H1 (cell line): ENCODE results near the gene MEIS2. TPM values are rescaled to one million over a fixed set of nuclear protein-coding genes. Genes with fewer than 3 reads are reported as not detected.

Experiments
- CTCF ChIA-PET: fragments of 300-600 bp; sonication (Branson Sonifier 250); formaldehyde crosslinking; loops from one replicate; lab custom pipeline; 2021; ENCODE audit not compliant: partially characterized antibody; lab: Charles Lee
- POLR2A ChIA-PET: fragments of 300-600 bp; sonication (Branson Sonifier 250); formaldehyde crosslinking; loops from one replicate; lab custom pipeline; 2021; ENCODE audit warnings: inconsistent platforms; ENCODE audit not compliant: partially characterized antibody; lab: Charles Lee
- DNase-seq, 2 experiments: peaks; one replicate each; pipeline versions ENCODE4 v3.0.0 to v3.0.0-alpha.2; 2010 to 2022; ENCODE audit warnings: low spot score in 2 of 2, low read depth in 1 of 2, mixed read lengths in 1 of 2
- FAIRE-seq: peaks from 2 replicates; lab custom pipeline; 2011; peaks lifted over from hg19 to GRCh38; lab: Jason Lieb, UNC
- H2AFZ ChIP-seq: 2 replicates; pipeline ENCODE4 v1.8.1; 2012; ENCODE audit warnings: low read length, inconsistent platforms
- H2AK5ac ChIP-seq: 2 replicates; pipeline ENCODE4 v1.6.1; 2013; ENCODE audit warnings: low read depth, low read length
- H2BK120ac ChIP-seq: replicated peaks from 2 replicates; pipeline ENCODE3; 2013; ENCODE audit warnings: low read depth, low read length, inconsistent platforms
- H2BK12ac ChIP-seq: 2 replicates; pipeline ENCODE4 v1.6.1; 2013; ENCODE audit warnings: low read depth, low read length
- H2BK15ac ChIP-seq: 2 replicates; pipeline ENCODE4 v1.6.1; 2013; ENCODE audit warnings: low read length
- H2BK20ac ChIP-seq: 2 replicates; pipeline ENCODE4 v1.6.1; 2013; ENCODE audit warnings: low read length
- H2BK5ac ChIP-seq: 2 replicates; pipeline ENCODE4 v1.6.1; 2013; ENCODE audit warnings: low read depth, low read length
- H3K14ac ChIP-seq: 2 replicates; pipeline ENCODE4 v1.6.1; 2013; ENCODE audit warnings: inconsistent platforms; ENCODE audit not compliant: insufficient read length
- H3K18ac ChIP-seq: 2 replicates; pipeline ENCODE4 v1.6.1; 2013; ENCODE audit warnings: low read length; ENCODE audit errors: extremely low read depth
- H3K23ac ChIP-seq: 2 replicates; pipeline ENCODE4 v1.6.1; 2013; ENCODE audit warnings: inconsistent platforms; ENCODE audit not compliant: insufficient read length
- H3K23me2 ChIP-seq: 2 replicates; pipeline ENCODE4 v1.6.1; 2013; ENCODE audit warnings: low read depth, low read length
- H3K27ac ChIP-seq: 2 replicates; pipeline ENCODE4 v1.6.1; 2011; ENCODE audit warnings: low read depth, low read length, inconsistent platforms
- H3K27me3 ChIP-seq, 4 experiments: replicated peaks in 1 of 4; 1 replicate in 1 of 4; 2 replicates in 3 of 4; pipeline versions ENCODE4 v1.6.1 to v1.8.1; 2011 to 2013; ENCODE audit warnings: low read length in 3 of 4, mild to moderate bottlenecking in 3 of 4, inconsistent platforms in 2 of 4, mixed read lengths in 2 of 4, moderate library complexity in 1 of 4; ENCODE audit not compliant: control insufficient read depth in 3 of 4, insufficient read depth in 3 of 4; ENCODE audit errors: extremely low read depth in 1 of 4
- H3K36me3 ChIP-seq, 4 experiments: 2 replicates each; pipeline versions ENCODE4 v1.6.1 to v1.8.1; 2011 to 2013; ENCODE audit warnings: mild to moderate bottlenecking in 4 of 4, low read length in 3 of 4, moderate library complexity in 2 of 4, control low read depth in 1 of 4, inconsistent platforms in 1 of 4; ENCODE audit not compliant: insufficient read depth in 4 of 4, control insufficient read depth in 2 of 4
- H3K4ac ChIP-seq: replicated peaks from 2 replicates; pipeline ENCODE3; 2013; ENCODE audit warnings: low read length, low read depth, mixed read lengths, inconsistent platforms; ENCODE audit not compliant: insufficient read length
- H3K4me1 ChIP-seq, 4 experiments: replicated peaks in 1 of 4; 1 replicate in 1 of 4; 2 replicates in 3 of 4; pipeline versions ENCODE4 v1.6.1 to v1.8.1; 2011 to 2013; ENCODE audit warnings: low read length in 3 of 4, inconsistent platforms in 2 of 4, mixed read lengths in 1 of 4; ENCODE audit not compliant: insufficient read depth in 4 of 4, control insufficient read depth in 3 of 4
- H3K4me2 ChIP-seq, 2 experiments: 2 replicates each; pipeline versions ENCODE4 v1.6.1 to v1.8.1; 2011 to 2013; ENCODE audit warnings: low read depth in 2 of 2, low read length in 2 of 2, control low read depth in 1 of 2, inconsistent platforms in 1 of 2, mild to moderate bottlenecking in 1 of 2; ENCODE audit not compliant: insufficient read depth in 1 of 2
- H3K4me3 ChIP-seq, 4 experiments: fragments of 200-600, 300-600 bp in 1 of 4; sonication (generic), shearing (Covaris generic), sonication (Bioruptor Twin) in 1 of 4; 2 replicates each; pipeline versions ENCODE4 v1.5.1 to v1.8.1; 2011 to 2016; ENCODE audit warnings: low read length in 4 of 4, low read depth in 3 of 4, control low read depth in 2 of 4, inconsistent platforms in 2 of 4, mild to moderate bottlenecking in 2 of 4, mixed read lengths in 1 of 4, moderate library complexity in 1 of 4; ENCODE audit not compliant: insufficient read depth in 2 of 4; ENCODE audit errors: extremely low read depth in 1 of 4
- H3K56ac ChIP-seq: replicated peaks from 2 replicates; pipeline ENCODE3; 2013; ENCODE audit warnings: low read depth, mild to moderate bottlenecking, mixed read lengths, low read length, inconsistent platforms; ENCODE audit not compliant: insufficient read length
- H3K79me1 ChIP-seq: 2 replicates; pipeline ENCODE4 v1.6.1; 2013; ENCODE audit warnings: low read depth, low read length, control low read depth
- H3K79me2 ChIP-seq, 2 experiments: 2 replicates each; pipeline versions ENCODE4 v1.6.1 to v1.8.1; 2012 to 2013; ENCODE audit warnings: low read length in 2 of 2, mild to moderate bottlenecking in 2 of 2, inconsistent platforms in 1 of 2; ENCODE audit not compliant: insufficient read depth in 2 of 2, control insufficient read depth in 1 of 2
- H3K9ac ChIP-seq, 4 experiments: replicated peaks in 1 of 4; 1 replicate in 1 of 4; 2 replicates in 3 of 4; pipeline versions ENCODE4 v1.6.1 to v1.8.1; 2011 to 2013; ENCODE audit warnings: low read depth in 3 of 4, low read length in 3 of 4, control low read depth in 2 of 4, mild to moderate bottlenecking in 2 of 4, moderate library complexity in 2 of 4, inconsistent platforms in 1 of 4; ENCODE audit errors: extremely low read depth in 1 of 4
- H3K9me3 ChIP-seq, 2 experiments: 2 replicates each; pipeline versions ENCODE4 v1.6.1 to v1.8.1; 2012 to 2013; ENCODE audit warnings: mild to moderate bottlenecking in 2 of 2, moderate library complexity in 2 of 2, control low read depth in 1 of 2, inconsistent platforms in 1 of 2, low read depth in 1 of 2, low read length in 1 of 2, mixed read lengths in 1 of 2; ENCODE audit not compliant: insufficient read depth in 2 of 2
- H4K20me1 ChIP-seq, 2 experiments: replicated peaks in 1 of 2; 2 replicates each; pipeline versions ENCODE3 to v1.8.1; 2011 to 2013; ENCODE audit warnings: inconsistent platforms in 2 of 2, low read length in 2 of 2, mild to moderate bottlenecking in 1 of 2; ENCODE audit not compliant: insufficient read depth in 2 of 2, control insufficient read depth in 1 of 2
- H4K5ac ChIP-seq: 2 replicates; pipeline ENCODE4 v1.6.1; 2013; ENCODE audit warnings: low read length, low read depth, mixed read lengths, inconsistent platforms; ENCODE audit not compliant: insufficient read length
- H4K8ac ChIP-seq: 2 replicates; pipeline ENCODE4 v1.8.0; 2013; ENCODE audit warnings: mild to moderate bottlenecking, moderate library complexity, low read length, inconsistent platforms; ENCODE audit not compliant: insufficient read depth; ENCODE audit errors: extremely low read depth
- H4K91ac ChIP-seq: replicated peaks from 2 replicates; pipeline ENCODE3; 2013; ENCODE audit warnings: low read length, mixed read lengths, inconsistent platforms; ENCODE audit not compliant: insufficient read length
- BCL11A ChIP-seq, 2 experiments: IDR thresholded peaks; one replicate each; pipeline ENCODE4 v1.6.1; 2011; ENCODE audit warnings: low read depth in 2 of 2, low read length in 2 of 2, mild to moderate bottlenecking in 2 of 2
- EZH2 ChIP-seq: fragments of 200-600 bp; sonication (generic); IDR thresholded peaks from 2 replicates; pipeline ENCODE4 v1.7.1; 2012; ENCODE audit warnings: low read depth, mild to moderate bottlenecking, moderate library complexity, low read length, inconsistent platforms; ENCODE audit not compliant: severe bottlenecking
- HDAC6 ChIP-seq: IDR thresholded peaks from one replicate; pipeline ENCODE4 v1.7.1; 2012; ENCODE audit warnings: low read depth, mild to moderate bottlenecking, inconsistent platforms, low read length, moderate library complexity
- KDM1A ChIP-seq: fragments of 200-600, 300-600 bp; sonication (generic); IDR thresholded peaks from 2 replicates; pipeline ENCODE4 v1.7.1; 2016; ENCODE audit warnings: mild to moderate bottlenecking, low read length, borderline replicate concordance
- NANOG ChIP-seq: IDR thresholded peaks from 2 replicates; pipeline ENCODE4 v1.6.1; 2011; ENCODE audit warnings: low read length, low read depth, mild to moderate bottlenecking, inconsistent platforms; ENCODE audit not compliant: insufficient read depth, poor library complexity, severe bottlenecking
- NRF1 ChIP-seq: IDR thresholded peaks from 2 replicates; pipeline ENCODE4 v1.6.1; 2011; ENCODE audit warnings: mild to moderate bottlenecking, low read depth, low read length, improper control_type of control experiment
- POLR2AphosphoS5 ChIP-seq: IDR thresholded peaks from 2 replicates; pipeline ENCODE4 v1.6.1; 2011; ENCODE audit warnings: low read depth, low read length
- RNF2 ChIP-seq: fragments of 200-900, 300-1000 bp; sonication (generic); IDR thresholded peaks from 2 replicates; pipeline ENCODE4 v1.7.1; 2016; ENCODE audit warnings: borderline replicate concordance, low read depth, mild to moderate bottlenecking, antibody characterized with exemption, low read length; ENCODE audit not compliant: poor library complexity, severe bottlenecking; ENCODE audit errors: missing control alignments
- SIRT6 ChIP-seq: IDR thresholded peaks from one replicate; pipeline ENCODE4 v1.7.1; 2012; ENCODE audit warnings: low read length, inconsistent platforms
- SP2 ChIP-seq: IDR thresholded peaks from 2 replicates; pipeline ENCODE4 v1.6.1; 2012; ENCODE audit warnings: mild to moderate bottlenecking, low read length, inconsistent platforms
- SP4 ChIP-seq: IDR thresholded peaks from 2 replicates; pipeline ENCODE4 v1.6.1; 2012; ENCODE audit warnings: low read length, inconsistent platforms
- WGBS, 2 experiments: shearing (Covaris generic) in 1 of 2; methylation state at CpG; one replicate each; pipeline versions ENCODE4 v1.1.6 to v1.1.7; 2013 to 2015; ENCODE audit warnings: low lambda C conversion rate in 2 of 2, mixed read lengths in 2 of 2, inconsistent platforms in 1 of 2, low coverage in 1 of 2, missing lambda C conversion rate in 1 of 2; ENCODE audit not compliant: insufficient replicate concordance in 2 of 2, insufficient coverage in 1 of 2, insufficient read length in 1 of 2; ENCODE audit errors: extremely low coverage in 1 of 2, missing lambda C conversion rate in 1 of 2; 5-methylcytosine and 5-hydroxymethylcytosine counted together
- polyA plus RNA-seq, 7 experiments: library from polyadenylated mRNA; depleted of rRNA in 3 of 7; stranded (reverse) in 5 of 7; unstranded in 2 of 7; fragments of >200 nt in 5 of 7; fragments of 200-250 nt in 2 of 7; gene quantifications; 1 replicate in 5 of 7; 2 replicates in 1 of 7; 4 replicates in 1 of 7; pipeline versions ENCODE4 v1.2.1 to v1.2.3, GENCODE V29; 2011 to 2013; ENCODE audit warnings: missing spikeins in 2 of 7, mixed read lengths in 2 of 7
- total RNA-seq: library from RNA; stranded (reverse); fragmentation: NEBNext Ultra II Directional; extraction: Animal tissue kit (Norgen Biotek cat#: 25700); gene quantifications from 2 replicates; pipeline ENCODE4 v1.2.1, GENCODE V29; 2021
- TF ChIP-seq, protein P1 (sequence below), 3 experiments: IDR thresholded peaks; 1 replicate in 2 of 3; 2 replicates in 1 of 3; pipeline versions ENCODE4 v1.5.1 to v1.6.1; 2011; ENCODE audit warnings: low read length in 3 of 3, mild to moderate bottlenecking in 3 of 3, inconsistent platforms in 2 of 3, low read depth in 1 of 3, moderate library complexity in 1 of 3; ENCODE audit not compliant: insufficient read depth in 1 of 3; ENCODE audit errors: control extremely low read depth in 1 of 3

MEIS2 gene
- total and polyA plus RNA-seq, 2 of the 8 experiments (the other 6 are each of a cell fraction or from before 2014, with no cell fraction given): 0.22 to 1.2 TPM

- no peaks in the 10 kb centered on the region for H3K36me3 ChIP-seq
- no peaks in the 10 kb centered on the region; a peak in 1 of 7 replicates for H3K4me1 ChIP-seq
- H3K27ac ChIP-seq: no peak overlapping the region
- H3K23me2 ChIP-seq: no peaks in the 10 kb centered on the region
- no peak overlapping the region for H3K56ac ChIP-seq
- ChIA-PET POLR2A (no interaction called here), CTCF (no interaction called here)
- H4K8ac ChIP-seq: no peak overlapping the region
- no peak overlapping the region for H3K14ac ChIP-seq
- H3K4me2 ChIP-seq: no peak overlapping the region
- no peaks in the 10 kb centered on the region for H3K79me2 ChIP-seq
- H2AFZ ChIP-seq: no peak overlapping the region
- no peak overlapping the region for H4K5ac ChIP-seq
- 95% methylated on average over 4 of the region's 4 CpGs; no CpG with 5 or more reads in 1 of the 2 experiments for WGBS, 2 experiments
- H3K18ac ChIP-seq: no peak overlapping the region
- no peak overlapping the region for H3K4ac ChIP-seq
- no peak overlapping the region for H3K4me3 ChIP-seq
- H2BK15ac ChIP-seq: no peak overlapping the region
- H2AK5ac ChIP-seq: no peak overlapping the region
- FAIRE-seq (peak; percentile 7), DNase-seq (no peak)
- no peak overlapping the region for H2BK5ac ChIP-seq
- no peaks in the 10 kb centered on the region for H3K79me1 ChIP-seq
- no peak overlapping the region for H2BK20ac ChIP-seq
- H3K27me3 ChIP-seq: peaks cover 0 to 3% (median 0%) of the 10 kb centered on the region in 4 experiments; a peak in 1 of 7 replicates
- H4K91ac ChIP-seq: no peak overlapping the region
- H3K23ac ChIP-seq: no peak overlapping the region
- H3K9me3 ChIP-seq: no peaks in the 10 kb centered on the region
- no peak overlapping the region for H2BK120ac ChIP-seq
- H4K20me1 ChIP-seq: no peaks in the 10 kb centered on the region
- H3K9ac ChIP-seq: no peak overlapping the region
- no peak overlapping the region for H2BK12ac ChIP-seq
- TF ChIP-seq SP4 (no peak), HDAC6 (no peak), EZH2 (no peak), KDM1A (no peak), SIRT6 (no peak), NRF1 (no peak), SP2 (no peak), NANOG (no peak), POLR2AphosphoS5 (no peak), BCL11A (IDR thresholded peaks at IDR 0.05; ENCODE audit: low read depth in 2 of 2, low read length in 2 of 2) (no peak), RNF2 (no peak)
- TF ChIP-seq, protein P1, sequence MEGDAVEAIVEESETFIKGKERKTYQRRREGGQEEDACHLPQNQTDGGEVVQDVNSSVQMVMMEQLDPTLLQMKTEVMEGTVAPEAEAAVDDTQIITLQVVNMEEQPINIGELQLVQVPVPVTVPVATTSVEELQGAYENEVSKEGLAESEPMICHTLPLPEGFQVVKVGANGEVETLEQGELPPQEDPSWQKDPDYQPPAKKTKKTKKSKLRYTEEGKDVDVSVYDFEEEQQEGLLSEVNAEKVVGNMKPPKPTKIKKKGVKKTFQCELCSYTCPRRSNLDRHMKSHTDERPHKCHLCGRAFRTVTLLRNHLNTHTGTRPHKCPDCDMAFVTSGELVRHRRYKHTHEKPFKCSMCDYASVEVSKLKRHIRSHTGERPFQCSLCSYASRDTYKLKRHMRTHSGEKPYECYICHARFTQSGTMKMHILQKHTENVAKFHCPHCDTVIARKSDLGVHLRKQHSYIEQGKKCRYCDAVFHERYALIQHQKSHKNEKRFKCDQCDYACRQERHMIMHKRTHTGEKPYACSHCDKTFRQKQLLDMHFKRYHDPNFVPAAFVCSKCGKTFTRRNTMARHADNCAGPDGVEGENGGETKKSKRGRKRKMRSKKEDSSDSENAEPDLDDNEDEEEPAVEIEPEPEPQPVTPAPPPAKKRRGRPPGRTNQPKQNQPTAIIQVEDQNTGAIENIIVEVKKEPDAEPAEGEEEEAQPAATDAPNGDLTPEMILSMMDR (IDR thresholded peaks at IDR 0.05; ENCODE audit: control extremely low read depth in 1 of 3, insufficient read depth in 1 of 3, low read depth in 1 of 3, low read length in 3 of 3): no peak
Measured at GRCh38 chr15:36863570-36863969, 236.8 kb downstream of the MEIS2 start.
